ENCODE results near the gene ZBTB1. TPM values are rescaled to one million over a fixed set of nuclear protein-coding genes. Genes with fewer than 3 reads are reported as not detected.

Gene ZBTB1
- total RNA-seq, 1 donor from 2014 or later: 53.3 TPM

GRCh38 chr14:64465831-64466554 is 38.6 kb upstream of the ZBTB1 start:
- Histone ChIP-seq H3K27ac (no peak overlapping the region), H4K20me1 (ENCODE audit: low read depth) (no peaks in the 10 kb centered on the region), H3K4me3 (peak overlapping the region; percentile 94), H3K27me3 (peaks cover 14% of the 10 kb centered on the region), H3F3A (ENCODE audit: low read depth) (peaks cover 31% of the 10 kb centered on the region), H3K36me3 (no peaks in the 10 kb centered on the region), H3K9me3 (ENCODE audit: low read depth) (no peaks in the 10 kb centered on the region), H3K4me1 (peaks cover 13% of the 10 kb centered on the region), H3K4me2 (peak overlapping the region; percentile 98), H2AFZ (replicated peaks) (peak overlapping the region; percentile 94), H3K79me2 (ENCODE audit: low read depth) (no peaks in the 10 kb centered on the region), H3K9ac (peak overlapping the region; percentile 27)
- Mint-ChIP-seq H3K36me3 (peaks cover 2% of the 10 kb centered on the region), H3K27ac (no peak overlapping the region), H3K4me3 (peak overlapping the region; percentile 89), H3K4me1 (peaks cover 9% of the 10 kb centered on the region), H3K27me3 (ENCODE audit: insufficient read depth, low read depth) (no peaks in the 10 kb centered on the region), H3K9me3 (no peaks in the 10 kb centered on the region)
- TF ChIP-seq EZH2phosphoT487 (IDR thresholded peaks at IDR 0.05): no peak
- peak; percentile 14 for TF ChIP-seq EZH2 (IDR thresholded peaks at IDR 0.05)
- TF ChIP-seq CTCF (IDR thresholded peaks at IDR 0.05): peak; percentile 38
- peak; percentile 81 for DNase-seq (ENCODE audit: low spot score)

GRCh38 chr14:64467101-64467500 is 37.5 kb upstream of the ZBTB1 start:
- Histone ChIP-seq H3K9me3 (ENCODE audit: low read depth) (no peaks in the 10 kb centered on the region), H3K4me1 (peaks cover 13% of the 10 kb centered on the region), H2AFZ (replicated peaks) (no peak overlapping the region), H3K79me2 (ENCODE audit: low read depth) (no peaks in the 10 kb centered on the region), H3K27me3 (peaks cover 14% of the 10 kb centered on the region), H3F3A (ENCODE audit: low read depth) (peaks cover 31% of the 10 kb centered on the region), H3K4me3 (no peak overlapping the region), H3K9ac (no peak overlapping the region), H3K36me3 (no peaks in the 10 kb centered on the region), H3K27ac (no peak overlapping the region), H3K4me2 (no peak overlapping the region), H4K20me1 (ENCODE audit: low read depth) (no peaks in the 10 kb centered on the region)
- Mint-ChIP-seq H3K4me1 (peaks cover 9% of the 10 kb centered on the region), H3K27ac (no peak overlapping the region), H3K27me3 (ENCODE audit: insufficient read depth, low read depth) (no peaks in the 10 kb centered on the region), H3K9me3 (no peaks in the 10 kb centered on the region), H3K36me3 (peaks cover 2% of the 10 kb centered on the region), H3K4me3 (no peak overlapping the region)
- no peak for TF ChIP-seq EZH2phosphoT487 (IDR thresholded peaks at IDR 0.05)
- no peak for TF ChIP-seq CTCF (IDR thresholded peaks at IDR 0.05)
- TF ChIP-seq EZH2 (IDR thresholded peaks at IDR 0.05): no peak
- DNase-seq (ENCODE audit: low spot score): no peak

GRCh38 chr14:64467566-64467965 is 37.0 kb upstream of the ZBTB1 start:
- DNase-seq (ENCODE audit: low spot score): no peak
- no peaks in the 10 kb centered on the region for H3K9me3 ChIP-seq (ENCODE audit: low read depth)
- no peak overlapping the region for H3K9ac ChIP-seq
- H3F3A ChIP-seq (ENCODE audit: low read depth): peaks cover 31% of the 10 kb centered on the region
- no peaks in the 10 kb centered on the region for H3K27me3 Mint-ChIP-seq (ENCODE audit: insufficient read depth, low read depth)
- H3K27ac Mint-ChIP-seq: no peak overlapping the region
- no peak overlapping the region for H3K4me3 Mint-ChIP-seq
- H3K27me3 ChIP-seq: peaks cover 14% of the 10 kb centered on the region
- no peaks in the 10 kb centered on the region for H4K20me1 ChIP-seq (ENCODE audit: low read depth)
- no peaks in the 10 kb centered on the region for H3K9me3 Mint-ChIP-seq
- H3K27ac ChIP-seq: no peak overlapping the region
- peaks cover 2% of the 10 kb centered on the region for H3K36me3 Mint-ChIP-seq
- no peaks in the 10 kb centered on the region for H3K36me3 ChIP-seq
- peaks cover 13% of the 10 kb centered on the region for H3K4me1 ChIP-seq
- no peaks in the 10 kb centered on the region for H3K79me2 ChIP-seq (ENCODE audit: low read depth)
- H3K4me1 Mint-ChIP-seq: peaks cover 9% of the 10 kb centered on the region
- TF ChIP-seq EZH2phosphoT487 (IDR thresholded peaks at IDR 0.05) (no peak), EZH2 (IDR thresholded peaks at IDR 0.05) (no peak), CTCF (IDR thresholded peaks at IDR 0.05) (no peak)
- H2AFZ ChIP-seq (replicated peaks): no peak overlapping the region
- no peak overlapping the region for H3K4me2 ChIP-seq
- H3K4me3 ChIP-seq: no peak overlapping the region
